ENCODE measurements around the gene HBD.

DNA sequence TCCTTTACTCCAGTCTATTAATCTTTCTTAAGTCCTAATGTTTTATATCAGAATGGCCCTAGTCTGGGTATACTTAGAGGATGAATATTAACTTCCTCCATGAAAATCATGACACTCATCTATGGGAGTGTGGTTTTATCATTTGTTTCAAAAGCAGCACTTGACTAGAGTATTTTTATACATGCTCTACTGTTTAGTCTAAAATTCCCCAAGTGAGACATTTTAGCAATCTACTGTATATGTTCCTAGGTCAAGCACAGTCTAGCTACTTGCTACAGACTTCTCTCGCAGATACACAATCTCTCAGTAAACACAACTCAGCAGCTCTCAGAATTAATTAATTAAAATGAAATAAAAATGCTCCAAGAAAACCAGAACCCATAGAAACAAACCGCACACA, 4.5 kb downstream of the HBD start:
- TF ChIP-seq, protein P1, sequence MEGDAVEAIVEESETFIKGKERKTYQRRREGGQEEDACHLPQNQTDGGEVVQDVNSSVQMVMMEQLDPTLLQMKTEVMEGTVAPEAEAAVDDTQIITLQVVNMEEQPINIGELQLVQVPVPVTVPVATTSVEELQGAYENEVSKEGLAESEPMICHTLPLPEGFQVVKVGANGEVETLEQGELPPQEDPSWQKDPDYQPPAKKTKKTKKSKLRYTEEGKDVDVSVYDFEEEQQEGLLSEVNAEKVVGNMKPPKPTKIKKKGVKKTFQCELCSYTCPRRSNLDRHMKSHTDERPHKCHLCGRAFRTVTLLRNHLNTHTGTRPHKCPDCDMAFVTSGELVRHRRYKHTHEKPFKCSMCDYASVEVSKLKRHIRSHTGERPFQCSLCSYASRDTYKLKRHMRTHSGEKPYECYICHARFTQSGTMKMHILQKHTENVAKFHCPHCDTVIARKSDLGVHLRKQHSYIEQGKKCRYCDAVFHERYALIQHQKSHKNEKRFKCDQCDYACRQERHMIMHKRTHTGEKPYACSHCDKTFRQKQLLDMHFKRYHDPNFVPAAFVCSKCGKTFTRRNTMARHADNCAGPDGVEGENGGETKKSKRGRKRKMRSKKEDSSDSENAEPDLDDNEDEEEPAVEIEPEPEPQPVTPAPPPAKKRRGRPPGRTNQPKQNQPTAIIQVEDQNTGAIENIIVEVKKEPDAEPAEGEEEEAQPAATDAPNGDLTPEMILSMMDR (IDR thresholded peaks at IDR 0.05) = no peak
- TF ChIP-seq POLR2AphosphoS5 (IDR thresholded peaks at IDR 0.05; ENCODE audit: low read depth, low read length) = no peak
